HCT116 (cell line): ENCODE data around the gene ABLIM1. TPM values are rescaled to one million over a fixed set of nuclear protein-coding genes. Genes with fewer than 3 reads are reported as not detected.

ENCODE experiments used
- ATAC-seq: fragments of 200-7000 bp; cut with Tn5 transposase; 2 replicates; pipeline ENCODE4 v1.9.1; 2020; ENCODE audit warnings: mild to moderate bottlenecking, moderate library complexity
- BruUV-seq: library from RNA; stranded (reverse); fragments of 400-500 nt; replicated peaks from 2 replicates; lab custom pipeline; 2021; lab: Mats Ljungman, UMichigan
- CTCF ChIA-PET: fragments of 300-600 bp; sonication (Branson Sonifier 250); formaldehyde crosslinking; loops from one replicate; lab custom pipeline; 2021; ENCODE audit warnings: antibody characterized with exemption; lab: Charles Lee
- POLR2A ChIA-PET: fragments of 300-600, 350-600 bp; sonication (Branson Sonifier 250); formaldehyde crosslinking; loops from one replicate; lab custom pipeline; 2021; ENCODE audit warnings: antibody characterized with exemption; lab: Charles Lee
- RAD21 ChIA-PET, 2 experiments: fragments of 300-600 bp; sonication (Branson Sonifier 250); formaldehyde crosslinking; loops; one replicate each; lab custom pipeline; 2023; ENCODE audit warnings: low total read pairs in 2 of 2; ENCODE audit not compliant: uncharacterized antibody in 2 of 2, unreplicated experiment in 2 of 2, low non-redundant PET in 1 of 2; lab: Charles Lee
- DNase-seq: peaks from one replicate; pipeline ENCODE4 v3.0.0-alpha.2; 2010; ENCODE audit warnings: low read depth, low spot score
- H2AFZ ChIP-seq: fragments of 200-600 bp; shearing (Covaris generic), sonication (generic); 2 replicates; pipeline ENCODE4 v1.6.1; 2017; ENCODE audit warnings: low read depth, mixed run types, mixed read lengths, antibody characterized with exemption, low read length; ENCODE audit not compliant: poor library complexity, severe bottlenecking
- H3K27ac ChIP-seq: 2 replicates; pipeline ENCODE4 v1.5.1; 2012; ENCODE audit warnings: low read depth, low read length
- H3K27me3 ChIP-seq: fragments of 200-600 bp; sonication (generic); 2 replicates; pipeline ENCODE4 v1.6.1; 2016; ENCODE audit warnings: mixed run types, low read length, mixed read lengths; ENCODE audit not compliant: insufficient read depth
- H3K36me3 ChIP-seq, 2 experiments: fragments of 200-500 bp in 1 of 2; fragments of 200-600 bp in 1 of 2; sonication (Bioruptor generic) in 1 of 2; sonication (generic) in 1 of 2; 2 replicates each; pipeline versions ENCODE4 v1.5.1 to v1.6.1; 2014 to 2016; ENCODE audit warnings: low read length in 2 of 2, inconsistent platforms in 1 of 2, mixed read lengths in 1 of 2, mixed run types in 1 of 2; ENCODE audit not compliant: insufficient read depth in 2 of 2, control insufficient read depth in 1 of 2
- H3K4me1 ChIP-seq, 2 experiments: fragments of 200-600 bp in 1 of 2; sonication (generic) in 1 of 2; 2 replicates each; pipeline versions ENCODE4 v1.5.1 to v1.6.1; 2012 to 2017; ENCODE audit warnings: low read length in 2 of 2, inconsistent platforms in 1 of 2, mild to moderate bottlenecking in 1 of 2, mixed read lengths in 1 of 2, mixed run types in 1 of 2, moderate library complexity in 1 of 2; ENCODE audit not compliant: insufficient read depth in 2 of 2, control insufficient read depth in 1 of 2
- H3K4me2 ChIP-seq: fragments of 200-600 bp; sonication (generic); 2 replicates; pipeline ENCODE4 v1.6.1; 2017; ENCODE audit warnings: mixed run types, low read length, mixed read lengths
- H3K4me3 ChIP-seq, 2 experiments: fragments of 200-600 bp in 1 of 2; sonication (generic) in 1 of 2; replicated peaks in 1 of 2; 2 replicates each; pipeline ENCODE4 v1.5.1; 2011 to 2016; ENCODE audit warnings: low read length in 2 of 2, control low read depth in 1 of 2, low read depth in 1 of 2, mild to moderate bottlenecking in 1 of 2, mixed read lengths in 1 of 2, mixed run types in 1 of 2
- H3K79me2 ChIP-seq: fragments of 200-600 bp; sonication (generic); 2 replicates; pipeline ENCODE4 v1.6.1; 2017; ENCODE audit warnings: mild to moderate bottlenecking, mixed run types, low read length, moderate library complexity, mixed read lengths; ENCODE audit not compliant: insufficient read depth
- H3K9ac ChIP-seq: fragments of 200-600 bp; sonication (generic); 2 replicates; pipeline ENCODE4 v1.6.1; 2016; ENCODE audit warnings: low read length, mixed read lengths
- H3K9me2 ChIP-seq: fragments of 200-600 bp; sonication (generic), shearing (Covaris generic); 2 replicates; pipeline ENCODE4 v1.6.1; 2017; ENCODE audit warnings: mixed run types, mild to moderate bottlenecking, moderate library complexity; ENCODE audit not compliant: insufficient read depth
- H3K9me3 ChIP-seq, 2 experiments: fragments of 200-500 bp in 1 of 2; fragments of 200-600 bp in 1 of 2; sonication (Bioruptor generic) in 1 of 2; sonication (generic) in 1 of 2; 2 replicates each; pipeline ENCODE4 v1.6.1; 2014 to 2017; ENCODE audit warnings: low read length in 2 of 2, mixed read lengths in 2 of 2, inconsistent platforms in 1 of 2, low read depth in 1 of 2, mild to moderate bottlenecking in 1 of 2, mixed run types in 1 of 2, moderate library complexity in 1 of 2; ENCODE audit not compliant: control insufficient read depth in 1 of 2, insufficient read depth in 1 of 2
- H4K20me1 ChIP-seq: fragments of 200-600 bp; sonication (generic), shearing (Covaris generic); 2 replicates; pipeline ENCODE4 v1.6.1; 2017; ENCODE audit warnings: mixed run types, mild to moderate bottlenecking, moderate library complexity; ENCODE audit not compliant: insufficient read depth
- ATF3 ChIP-seq: IDR thresholded peaks from 2 replicates; pipeline ENCODE4 v1.6.1; 2012
- CBX3 ChIP-seq: IDR thresholded peaks from 2 replicates; pipeline ENCODE4 v1.6.1; 2012; ENCODE audit warnings: low read depth
- CTCF ChIP-seq, 3 experiments: fragments of 200-600 bp in 1 of 3; sonication (generic) in 1 of 3; IDR thresholded peaks in 2 of 3; conservative IDR thresholded peaks in 1 of 3; 2 replicates each; pipeline ENCODE4 v1.5.1; 2012 to 2017; ENCODE audit warnings: low read depth in 2 of 3, low read length in 2 of 3, antibody characterized with exemption in 1 of 3, borderline replicate concordance in 1 of 3, control low read depth in 1 of 3, mild to moderate bottlenecking in 1 of 3, mixed read lengths in 1 of 3, mixed run types in 1 of 3, moderate library complexity in 1 of 3; ENCODE audit not compliant: insufficient read depth in 1 of 3
- EZH2phosphoT487 ChIP-seq: fragments of 200-600 bp; IDR thresholded peaks from 2 replicates; pipeline ENCODE4 v1.6.1; 2018; ENCODE audit warnings: antibody characterized with exemption, borderline replicate concordance
- POLR2AphosphoS5 ChIP-seq: IDR thresholded peaks from 2 replicates; pipeline ENCODE4 v1.6.1; 2011; ENCODE audit warnings: mild to moderate bottlenecking, low read depth, low read length, moderate library complexity
- RAD21 ChIP-seq: IDR thresholded peaks from 2 replicates; pipeline ENCODE4 v1.6.1; 2012; ENCODE audit warnings: low read depth, mild to moderate bottlenecking
- SIN3A ChIP-seq: IDR thresholded peaks from 2 replicates; pipeline ENCODE4 v1.6.1; 2012; ENCODE audit warnings: low read depth
- SP1 ChIP-seq: IDR thresholded peaks from 2 replicates; pipeline ENCODE4 v1.6.1; 2012; ENCODE audit warnings: low read depth
- SRF ChIP-seq: IDR thresholded peaks from 2 replicates; pipeline ENCODE4 v1.6.1; 2012; ENCODE audit warnings: low read depth
- YY1 ChIP-seq: IDR thresholded peaks from 2 replicates; pipeline ENCODE4 v1.6.1; 2011; ENCODE audit warnings: low read length, low read depth, moderate library complexity, mild to moderate bottlenecking; ENCODE audit not compliant: insufficient replicate concordance; ENCODE audit errors: extremely low read depth
- ZBTB33 ChIP-seq: IDR thresholded peaks from 2 replicates; pipeline ENCODE4 v1.6.1; 2011; ENCODE audit warnings: mild to moderate bottlenecking, low read length, moderate library complexity; ENCODE audit not compliant: insufficient replicate concordance; ENCODE audit errors: extremely low read depth
- ZFX ChIP-seq: fragments of 450-650 bp; IDR thresholded peaks from 2 replicates; pipeline ENCODE4 v1.6.1; 2017
- ZNF274 ChIP-seq: fragments of 200-500 bp; sonication (Bioruptor generic); IDR thresholded peaks from 2 replicates; pipeline ENCODE4 v1.6.1; 2014; ENCODE audit warnings: mild to moderate bottlenecking, low read depth, low read length, inconsistent platforms
- intact Hi-C: fragments of 100-400 bp; cut with micrococcal nuclease; formaldehyde crosslinking; loops from 2 replicates; pipeline ENCODE4 v1.10.0; 2022
- total RNA-seq: library from RNA; stranded (reverse); gene quantifications from one replicate; pipeline ENCODE4 v1.2.1, GENCODE V29; 2021; ENCODE audit not compliant: unreplicated experiment

ABLIM1 gene
- total RNA-seq, 1 experiment from 2014 or later = 96.2 TPM

GRCh38 chr10:114624951-114625780, 32.9 kb downstream of the ABLIM1 start (continued):
- TF ChIP-seq SRF (no peak), POLR2AphosphoS5 (no peak; the same call in 1 of the 2 replicates), YY1 (no peak), CBX3 (0 out of 2 replicates have a peak, but pooled peaks have one; percentile 42), ZBTB33 (no peak), CTCF (IDR thresholded peaks at IDR 0.05 in 2 of 3, conservative IDR thresholded peaks at IDR 0.05 in 1 of 3; ENCODE audit: borderline replicate concordance in 1 of 3, insufficient read depth in 1 of 3, low read depth in 2 of 3, low read length in 2 of 3) (no peak), SP1 (peak; percentile 41; the same call in 1 of the 2 replicates)

GRCh38 chr10:114624422-114624821, 33.7 kb downstream of the ABLIM1 start:
- Histone ChIP-seq H3K27me3 (no peaks in the 10 kb centered on the region), H3K4me3 (peak overlapping the region in 1 of 2 experiments; percentile 26; a peak in 2 of 4 replicates), H3K4me2 (peak overlapping the region; percentile 71), H3K9me2 (no peaks in the 10 kb centered on the region), H2AFZ (no peak overlapping the region), H3K79me2 (no peaks in the 10 kb centered on the region), H3K9me3 (no peaks in the 10 kb centered on the region), H3K36me3 (no peaks in the 10 kb centered on the region), H3K9ac (no peak overlapping the region), H3K27ac (peak overlapping the region; percentile 53), H3K4me1 (peaks cover 39 to 47% of the 10 kb centered on the region in 2 experiments), H4K20me1 (no peaks in the 10 kb centered on the region)
- intact Hi-C loops = no loop called here
- ChIA-PET CTCF (no interaction called here), POLR2A (interaction anchor here (0.9 kb wide), 1 partner anchor 9 kb away, joined by 4 read pairs; no protein-coding TSS in a partner anchor), RAD21 (interaction anchor here in 1 of 2 experiments (0.8 kb wide), 1 partner anchor 70 kb away, joined by 3 read pairs; no protein-coding TSS in a partner anchor)
- ATAC-seq = peak; percentile 18; the same call in 1 of the 2 replicates
- DNase-seq = no peak
- TF ChIP-seq SRF (no peak), ZBTB33 (no peak), EZH2phosphoT487 (no peak), ZFX (no peak), ATF3 (no peak), ZNF274 (no peak), RAD21 (no peak), SIN3A (no peak)
- no TSS peak for BruUV-seq
